Caki2 (cell line): Measurements from ENCODE around the gene FOXN3. TPM values are rescaled to one million over a fixed set of nuclear protein-coding genes. Genes with fewer than 3 reads are reported as not detected.

Experiments
- DNase-seq: peaks from one replicate; pipeline ENCODE4 v3.0.0-alpha.2; 2015; ENCODE audit warnings: low read depth
- in situ Hi-C: cut with HindIII; loops from 2 replicates; pipeline ENCODE4 v1.10.0; 2016; ENCODE audit warnings: low sequenced_read_pairs, low pct_unique_long_range_greater_than_20kb, mixed read lengths
- total RNA-seq: library from RNA; depleted of rRNA; stranded (reverse); fragments of >200 nt; shearing (Covaris generic); gene quantifications from 2 replicates; pipeline ENCODE4 v1.2.3, GENCODE V29; 2014; ENCODE audit warnings: low replicate concordance

The FOXN3 gene
- total RNA-seq, 1 experiment from 2014 or later, result 3.2 TPM

DNA sequence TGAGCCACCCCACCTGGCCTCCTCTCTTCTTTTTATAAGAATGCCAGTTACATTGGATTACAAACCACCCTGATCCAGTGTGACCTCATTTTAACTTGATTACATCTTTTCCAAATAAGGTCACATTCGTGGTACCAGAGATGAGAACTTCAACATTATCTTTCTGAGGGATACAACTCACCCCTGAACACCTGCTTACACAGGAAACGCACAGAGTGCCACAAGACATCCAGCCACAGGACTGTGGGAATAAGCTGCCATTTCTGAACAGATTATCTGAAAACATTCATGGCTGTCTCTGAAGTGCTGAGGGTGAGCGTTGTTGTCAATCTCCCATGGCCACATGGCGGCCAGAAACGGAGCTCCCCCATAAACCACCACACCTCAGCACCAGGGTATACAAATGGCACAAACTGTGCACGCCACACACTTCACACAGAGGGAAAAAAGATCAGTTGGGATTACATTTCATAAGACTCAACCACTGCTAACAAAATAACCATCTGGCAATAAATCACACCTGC is 23.7 kb downstream of the FOXN3 start:
- no peak for DNase-seq
- in situ Hi-C loops, result no loop called here

DNA sequence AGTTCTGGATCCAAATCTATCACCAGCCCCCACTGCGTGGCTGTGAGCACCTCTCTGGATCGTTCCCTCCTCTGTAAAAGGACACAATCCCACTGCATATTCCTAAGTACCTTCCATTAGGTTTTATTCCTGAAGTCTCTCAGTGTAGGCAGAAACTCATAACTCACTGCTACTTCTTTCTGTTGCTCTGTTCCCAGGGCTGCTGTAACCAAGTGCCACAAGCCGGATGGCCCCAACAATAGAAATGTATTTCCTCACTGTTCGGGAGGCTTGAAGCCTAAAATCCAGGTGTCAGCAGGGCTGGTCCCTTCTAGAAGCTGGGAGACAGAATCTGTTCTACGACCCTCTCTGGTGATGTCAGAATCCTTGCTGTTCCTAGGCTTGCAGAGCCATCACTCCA is 24.9 kb downstream of the FOXN3 start:
- in situ Hi-C loops, result no loop called here
- no peak for DNase-seq

DNA sequence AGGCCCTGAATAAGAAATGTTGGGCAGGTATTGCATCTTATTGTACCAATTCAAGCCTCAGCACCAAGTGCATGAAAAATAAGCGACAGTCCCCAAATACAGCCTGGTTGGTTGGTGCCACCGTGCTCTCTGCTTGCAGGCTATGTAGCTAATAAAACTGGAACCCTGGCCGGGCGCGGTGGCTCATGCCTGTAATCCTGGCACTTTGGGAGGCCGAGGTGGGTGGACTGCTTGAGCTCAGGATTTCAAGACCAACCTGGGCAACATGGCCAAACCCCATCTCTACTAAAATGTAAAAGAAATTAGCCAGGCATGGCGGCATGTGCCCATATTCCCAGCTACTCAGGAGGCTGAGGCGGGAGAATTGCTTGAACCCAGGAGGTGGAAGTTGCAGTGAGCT is 25.5 kb downstream of the FOXN3 start:
- no peak for DNase-seq
- in situ Hi-C loops, result no loop called here

DNA sequence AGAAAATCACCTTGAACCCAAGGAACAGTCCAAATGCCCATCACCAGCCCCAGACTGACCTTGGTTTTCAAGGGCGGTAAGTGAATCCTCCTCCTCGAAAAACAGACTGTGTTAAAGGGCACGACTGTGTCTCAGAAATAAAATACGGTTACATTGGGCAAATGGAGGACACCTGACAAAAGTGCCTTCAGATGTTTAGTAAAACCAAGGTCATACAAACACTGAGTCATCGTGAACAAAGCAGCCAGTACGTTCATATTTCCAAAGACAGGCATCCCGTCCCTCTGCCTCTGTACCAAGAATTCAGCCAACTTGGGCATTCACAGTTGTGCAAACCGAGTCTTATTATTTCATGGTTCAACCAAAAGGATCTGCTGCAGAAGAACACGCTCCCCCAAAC is 25.9 kb downstream of the FOXN3 start:
- in situ Hi-C loops, result no loop called here
- DNase-seq, result no peak

DNA sequence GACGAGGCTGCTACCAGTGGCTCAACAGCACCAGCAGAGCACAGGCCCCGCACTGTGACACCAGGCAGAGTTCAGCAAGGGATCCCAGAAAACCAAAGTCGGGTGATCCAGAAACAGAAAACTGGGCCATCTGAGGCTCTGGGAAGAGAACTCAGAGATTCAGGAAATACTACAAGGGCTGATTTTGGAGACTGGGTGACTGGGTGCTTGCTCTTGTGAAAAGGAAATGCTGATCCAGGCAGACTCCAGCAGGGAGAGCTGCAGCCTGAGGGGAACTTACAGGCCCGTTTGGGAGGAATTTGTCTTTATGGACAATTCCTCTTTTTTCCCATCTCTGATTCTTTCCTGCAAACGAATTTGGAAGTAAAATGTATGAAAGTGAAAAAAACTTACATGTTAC is 28.2 kb downstream of the FOXN3 start:
- in situ Hi-C loops, result no loop called here
- DNase-seq, result no peak

DNA sequence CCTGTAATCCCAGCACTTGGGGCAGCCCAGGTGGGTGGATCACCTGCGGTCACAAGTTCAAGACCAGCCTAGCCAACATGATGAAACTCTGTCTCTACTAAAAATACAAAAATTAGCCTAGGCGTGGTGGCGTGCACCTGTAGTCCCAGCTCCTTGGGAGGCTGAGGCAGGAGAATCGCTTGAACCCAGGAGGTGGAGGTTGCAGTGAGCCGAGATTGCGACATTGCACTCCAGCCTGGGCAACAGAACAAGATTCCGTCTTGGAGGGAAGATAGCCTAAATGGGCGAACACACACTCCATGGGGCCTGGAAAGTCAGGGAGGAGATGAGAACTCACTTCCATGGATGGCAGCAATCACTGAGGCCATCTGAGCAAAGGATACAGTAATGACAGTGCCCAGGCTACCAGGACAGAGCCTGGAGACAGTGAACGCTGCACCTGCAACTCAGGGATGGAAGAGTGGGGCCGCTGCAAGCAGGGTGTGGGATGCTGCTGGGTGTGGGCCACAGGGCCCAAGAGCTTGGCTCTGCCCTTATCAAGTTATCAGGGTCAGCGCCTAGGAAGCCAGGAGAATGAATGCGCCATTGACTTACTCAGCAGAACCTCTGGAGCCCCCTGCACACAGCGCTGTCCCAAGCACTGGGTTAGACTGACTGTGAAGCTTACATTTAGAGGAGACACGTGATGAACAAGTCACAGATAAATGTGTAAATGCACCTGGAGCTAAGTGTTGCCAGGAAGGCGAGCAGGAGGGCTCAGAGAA is 28.9 kb downstream of the FOXN3 start:
- in situ Hi-C loops, result no loop called here
- no peak for DNase-seq

DNA sequence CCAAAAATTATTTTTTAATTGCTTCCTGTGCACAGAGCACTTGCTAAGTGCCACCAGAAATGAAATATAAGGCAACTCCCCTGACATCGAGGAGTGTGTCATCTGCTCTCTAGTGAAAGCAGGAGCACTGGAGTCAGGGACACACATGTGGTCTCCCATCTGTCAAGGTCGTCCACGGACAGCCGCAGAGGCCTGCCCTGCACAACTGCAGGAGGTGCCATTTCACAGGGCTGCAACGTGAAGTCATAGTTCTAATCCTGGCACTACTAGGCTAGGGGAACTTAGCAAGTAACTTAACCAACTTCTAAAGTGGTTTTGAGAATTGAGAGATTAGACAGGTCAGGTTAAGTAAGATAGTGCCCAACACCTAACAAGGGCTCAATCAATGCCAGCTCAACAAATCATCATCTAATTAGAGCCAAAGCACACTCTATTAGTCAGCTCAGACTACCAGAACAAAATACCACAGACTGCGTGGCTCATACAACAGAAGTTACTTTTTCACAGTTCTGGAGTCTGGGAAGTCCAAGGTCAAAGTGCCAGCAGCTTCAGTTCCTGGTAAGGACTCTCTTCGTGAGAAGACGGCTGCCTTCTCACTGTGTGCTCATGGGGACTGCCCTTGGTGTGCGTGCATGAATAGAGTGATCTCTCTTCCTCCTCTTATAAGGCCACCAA is 30.7 kb downstream of the FOXN3 start:
- in situ Hi-C loops, result no loop called here
- no peak for DNase-seq

DNA sequence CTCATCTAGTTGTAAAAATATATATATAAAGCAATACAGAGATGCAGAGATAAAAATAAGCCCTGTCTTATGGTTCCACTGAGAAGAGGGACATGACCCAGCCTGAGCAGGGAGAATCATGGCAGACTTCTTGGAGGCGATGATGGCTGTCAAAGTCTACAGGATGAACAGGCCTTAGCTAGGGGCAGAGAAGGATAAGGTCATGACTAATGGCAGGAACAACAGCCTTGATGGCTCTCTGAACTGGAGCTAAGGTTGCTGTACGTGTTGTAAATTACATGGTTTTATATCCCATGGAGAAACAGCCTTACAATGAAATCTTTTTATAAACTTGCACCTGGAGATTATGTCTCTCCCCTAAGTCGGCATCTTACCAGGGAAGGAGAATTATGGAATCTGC is 32.4 kb downstream of the FOXN3 start:
- DNase-seq, result no peak
- in situ Hi-C loops, result no loop called here

DNA sequence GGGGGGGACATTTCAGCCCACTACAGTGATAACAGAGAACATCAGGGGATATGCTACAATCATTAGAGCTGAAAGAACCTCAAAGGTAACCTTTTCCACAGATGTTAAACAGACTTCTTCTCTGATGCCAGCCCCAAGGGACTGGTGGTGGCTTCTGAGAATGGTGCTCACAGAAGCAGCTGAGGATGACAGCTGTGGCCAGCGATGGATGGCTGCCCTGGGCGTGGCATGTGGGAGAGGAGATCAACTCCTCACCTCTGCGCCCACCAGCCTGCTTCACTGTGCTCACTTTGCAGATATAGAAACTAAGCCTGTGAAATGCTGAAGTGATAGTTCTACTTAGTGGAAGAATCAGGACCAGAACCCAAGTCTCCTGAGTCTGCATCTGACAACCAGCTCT is 33.0 kb downstream of the FOXN3 start:
- in situ Hi-C loops, result no loop called here
- no peak for DNase-seq

DNA sequence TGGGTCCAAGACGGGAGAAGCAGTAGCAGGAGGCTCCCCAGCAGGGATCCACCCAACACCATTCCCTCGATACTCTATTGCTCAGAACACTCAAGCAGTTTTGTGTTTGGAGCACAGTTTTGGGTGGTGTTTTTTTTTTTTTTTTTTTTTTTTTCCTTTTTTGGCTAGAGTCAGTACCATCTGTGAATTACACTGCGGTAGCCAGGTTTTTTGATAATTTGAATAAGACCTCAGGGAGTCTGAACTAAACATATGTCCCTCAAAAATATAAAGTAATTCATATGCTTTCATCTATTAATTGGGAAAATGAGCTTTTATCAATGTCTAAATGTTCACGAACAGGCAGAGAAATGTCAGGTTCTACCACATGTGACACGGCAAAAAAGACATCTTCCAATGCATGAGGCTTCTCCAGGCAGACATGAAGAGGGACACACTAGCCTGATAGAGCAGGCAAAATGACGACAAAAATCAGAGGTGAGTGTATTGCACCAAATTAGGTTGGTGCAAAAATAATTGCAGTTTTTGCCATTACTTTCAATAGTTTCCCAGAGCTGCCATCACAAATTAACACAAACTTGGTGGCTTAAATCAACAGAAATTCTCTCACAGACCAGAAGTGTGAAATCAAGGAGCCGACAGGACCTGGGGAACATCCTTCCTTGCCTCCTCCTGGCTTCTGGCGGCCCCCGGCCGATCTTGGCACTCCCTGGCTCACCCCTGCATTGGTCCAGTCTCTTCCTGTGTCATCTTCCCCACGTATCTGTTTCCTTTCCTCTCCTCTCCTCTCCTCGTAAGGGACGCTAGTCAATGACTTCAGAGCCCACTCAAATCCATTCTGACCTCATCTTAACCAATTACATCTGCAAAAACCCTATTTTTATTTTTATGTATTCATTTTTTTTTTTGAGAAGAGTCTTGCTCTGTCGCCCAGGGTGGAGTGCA is 33.9 kb downstream of the FOXN3 start:
- in situ Hi-C loops, result no loop called here
- DNase-seq, result no peak

DNA sequence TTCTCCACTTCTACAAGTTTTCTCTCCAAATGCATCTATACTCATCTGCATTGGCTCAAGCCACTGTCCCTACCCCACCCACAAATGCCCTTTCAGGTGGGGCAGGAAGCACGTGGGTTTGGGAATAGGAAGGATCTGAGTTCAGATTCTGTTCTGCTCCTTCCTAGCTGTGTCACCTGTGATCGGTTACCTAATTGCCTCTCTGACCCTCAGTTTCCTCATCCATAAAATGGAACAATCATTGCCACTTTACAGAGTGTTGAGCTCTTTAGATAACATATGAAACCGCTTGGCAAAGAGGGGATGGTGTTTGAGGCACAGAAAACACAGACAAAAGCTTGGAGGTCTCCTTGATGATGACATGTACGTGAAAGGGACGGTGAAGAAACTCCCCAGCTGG is 34.5 kb downstream of the FOXN3 start:
- in situ Hi-C loops, result no loop called here
- DNase-seq, result no peak

DNA sequence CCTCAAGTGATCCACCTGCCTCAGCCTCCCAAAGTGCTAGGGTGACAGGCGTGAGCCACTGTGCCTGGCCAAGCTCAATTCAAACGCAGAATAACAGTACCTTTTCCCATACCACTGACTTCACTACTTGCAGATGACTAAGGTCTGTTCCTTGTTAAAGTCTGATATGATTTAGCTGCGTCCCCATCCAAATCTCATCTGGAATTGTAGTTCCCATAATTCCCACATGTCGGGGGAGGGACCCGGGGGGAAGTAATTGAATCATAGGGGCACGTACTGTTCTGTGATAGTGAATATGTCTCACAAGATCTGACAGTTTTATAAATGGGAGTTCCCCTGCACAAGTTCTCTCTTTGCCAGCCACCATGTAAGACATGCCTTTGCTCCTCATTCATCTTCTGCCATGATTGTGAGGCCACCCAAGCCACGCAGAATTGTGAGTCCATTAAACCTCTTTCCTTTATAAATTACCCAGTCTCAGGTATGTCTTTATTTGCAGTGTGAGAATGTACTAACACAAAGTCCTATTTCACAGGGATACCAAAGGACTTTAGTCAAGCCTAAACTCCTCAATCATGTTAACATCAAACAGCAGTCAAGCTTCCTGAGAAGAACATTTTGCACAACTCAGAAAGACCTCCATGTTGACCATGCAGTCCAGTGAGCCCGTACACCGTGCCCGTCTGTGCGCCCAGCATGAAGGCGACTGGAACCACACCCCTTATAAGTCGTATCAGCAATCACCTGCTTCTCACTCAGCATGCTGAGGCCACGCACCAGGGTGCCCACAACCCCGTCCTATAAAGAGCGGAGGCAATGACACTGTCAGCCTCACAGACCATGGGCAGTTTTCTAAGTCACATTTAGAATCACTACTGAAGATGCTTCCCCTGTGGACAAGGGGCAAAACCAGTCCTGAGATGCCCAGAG is 36.9 kb downstream of the FOXN3 start:
- DNase-seq, result no peak
- in situ Hi-C loops, result no loop called here

DNA sequence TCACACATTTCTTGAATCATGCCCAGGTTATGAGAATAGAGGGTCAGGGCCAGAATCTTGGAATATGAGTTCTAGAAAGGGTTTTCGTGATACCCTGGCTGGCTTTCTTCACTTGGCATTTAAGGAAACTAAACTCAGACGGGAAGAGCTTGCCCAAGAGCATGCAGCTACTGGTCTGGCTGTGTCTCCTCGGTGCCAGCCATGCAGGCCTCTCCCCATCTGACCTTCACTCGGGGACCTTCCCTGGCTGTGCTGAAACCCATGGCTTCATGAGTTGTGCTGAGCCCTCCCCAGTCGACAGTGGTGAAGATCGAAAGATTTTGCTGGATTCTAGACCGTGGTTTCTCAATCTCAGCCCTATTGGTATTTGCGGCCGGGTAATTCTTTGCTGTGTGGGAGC is 38.0 kb downstream of the FOXN3 start:
- in situ Hi-C loops, result no loop called here
- no peak for DNase-seq

DNA sequence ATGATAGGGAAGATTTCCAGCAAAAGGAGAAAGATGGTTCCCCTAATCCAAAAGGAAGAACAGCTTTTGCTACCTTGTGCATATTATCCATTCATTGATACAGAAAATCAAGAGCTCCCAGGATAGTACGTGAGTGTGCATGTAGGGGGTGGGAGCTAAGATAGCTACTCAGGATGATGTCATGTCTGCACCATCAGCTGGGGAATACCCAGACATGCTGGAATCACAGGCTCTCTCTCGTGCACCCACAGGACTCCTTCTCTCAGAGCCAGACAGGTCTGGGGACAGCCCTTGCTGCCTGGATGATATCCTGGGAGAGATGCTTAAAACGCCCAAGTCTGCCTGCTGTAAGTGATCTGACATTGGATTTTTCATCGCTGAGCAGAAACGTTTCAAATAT is 38.9 kb downstream of the FOXN3 start:
- in situ Hi-C loops, result no loop called here
- DNase-seq, result no peak

DNA sequence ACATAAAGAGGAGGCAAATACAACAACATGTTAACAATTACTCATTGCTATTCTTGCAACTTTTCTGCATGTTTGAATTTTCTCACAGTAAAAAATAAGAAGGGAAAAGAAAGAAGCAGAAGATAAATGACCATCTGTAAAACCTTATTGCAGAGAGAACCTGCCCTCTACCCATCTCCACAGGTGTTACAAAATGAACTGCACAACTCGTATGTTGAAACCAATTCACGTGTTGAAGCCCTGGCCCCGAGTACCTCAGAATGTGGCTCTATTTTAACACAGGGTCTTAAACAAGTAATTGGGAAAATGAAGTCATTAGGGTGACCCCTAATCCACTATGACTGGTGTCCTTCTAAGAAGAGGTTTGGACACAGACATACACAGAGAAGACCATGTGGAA is 39.5 kb downstream of the FOXN3 start:
- in situ Hi-C loops, result no loop called here
- DNase-seq, result no peak

DNA sequence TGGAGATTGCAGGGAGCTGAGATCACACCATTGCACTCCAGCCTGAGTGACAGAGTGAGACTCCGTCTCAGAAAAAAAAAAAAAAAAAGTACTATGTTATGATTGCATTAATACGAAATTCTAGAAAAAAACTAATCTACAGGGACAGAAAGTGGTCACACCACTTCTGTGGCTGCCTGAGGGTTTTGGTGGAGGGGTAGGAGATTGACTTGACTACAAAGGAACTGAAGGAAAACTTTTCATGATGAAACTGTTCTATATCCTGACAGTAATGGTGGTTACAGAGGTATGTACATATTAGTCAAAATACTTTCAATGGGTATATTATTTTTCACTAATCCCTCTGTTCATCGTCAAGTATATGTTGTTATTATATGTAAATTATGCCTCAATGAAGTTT is 42.1 kb downstream of the FOXN3 start:
- in situ Hi-C loops, result no loop called here
- DNase-seq, result no peak

DNA sequence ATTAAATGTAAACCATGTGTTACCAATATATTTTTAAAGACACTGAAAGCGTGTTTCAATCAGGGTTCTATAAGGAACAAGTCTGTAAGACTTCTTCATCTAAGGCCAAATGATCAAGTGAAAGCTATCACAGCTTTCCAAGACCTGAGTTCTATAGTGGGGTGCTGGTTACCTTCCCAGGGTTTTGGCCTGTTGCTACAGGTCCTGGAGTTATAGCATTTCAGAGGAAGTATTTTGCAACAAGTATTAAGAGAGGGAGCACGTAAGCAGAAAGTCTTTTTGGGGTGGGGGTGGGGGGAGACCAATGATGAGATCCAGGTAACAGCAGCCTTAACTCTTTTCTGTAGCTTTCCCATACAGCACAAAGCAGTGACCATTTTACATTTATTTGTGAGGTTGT is 43.8 kb downstream of the FOXN3 start:
- in situ Hi-C loops, result no loop called here
- no peak for DNase-seq

DNA sequence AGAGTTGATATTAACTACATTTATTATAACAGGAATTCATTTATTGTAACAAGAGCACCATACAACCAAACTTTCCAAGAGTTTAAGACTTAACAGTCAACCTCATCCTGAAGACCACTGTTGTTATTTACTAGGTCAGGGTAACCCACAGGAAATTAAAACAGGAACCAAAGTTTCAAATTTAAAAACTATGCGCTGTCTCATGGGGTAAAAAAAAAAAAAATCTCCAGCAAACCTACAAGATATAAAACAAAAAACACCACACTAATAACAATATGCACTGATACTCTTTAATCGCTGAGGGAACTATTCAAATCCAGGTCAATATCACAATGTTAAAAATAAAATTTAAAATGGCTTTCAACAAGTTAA is 44.5 kb downstream of the FOXN3 start:
- in situ Hi-C loops, result no loop called here
- no peak for DNase-seq
